ENCODE data around the gene MEGF11.

The MEGF11 gene

DNA sequence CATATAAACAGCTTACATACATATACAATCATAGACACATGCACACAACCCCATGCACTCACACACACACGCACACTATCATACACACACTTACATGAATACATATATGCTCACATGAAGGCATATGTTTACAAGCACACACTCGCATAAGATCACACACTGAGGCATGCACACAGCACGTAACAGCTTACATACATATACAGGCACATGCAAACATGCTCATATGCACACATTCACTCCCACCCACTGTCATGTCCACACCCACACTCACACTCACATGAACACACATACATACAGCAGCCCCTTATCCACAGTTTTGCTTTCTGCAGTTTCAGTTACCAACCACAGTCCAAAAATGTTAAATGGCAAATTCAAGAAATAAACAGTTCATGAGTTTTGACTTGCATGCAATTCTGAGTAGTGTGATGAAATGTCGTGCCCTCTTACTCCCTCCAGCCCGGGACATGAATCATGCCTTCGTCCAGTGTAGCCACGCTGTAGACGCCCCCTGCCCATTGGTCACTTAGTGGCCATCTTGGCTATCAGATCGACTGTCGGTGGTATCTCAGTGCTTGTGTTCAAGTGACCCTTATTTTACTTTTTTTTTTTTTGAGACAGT is 27.8 kb downstream of the MEGF11 start:
- no peaks in the 10 kb centered on the region for H3K9me3 ChIP-seq (ENCODE audit: insufficient read depth, low read depth, low read length)
- no peaks in the 10 kb centered on the region for H3K27me3 ChIP-seq (ENCODE audit: insufficient read depth, low read length, poor library complexity, severe bottlenecking)
- H3K4me1 ChIP-seq (ENCODE audit: insufficient read depth, low read length, poor library complexity, severe bottlenecking), result no peaks in the 10 kb centered on the region
- H3K9me2 ChIP-seq (replicated peaks; ENCODE audit: low read depth, low read length), result no peaks in the 10 kb centered on the region
- H2AFZ ChIP-seq (ENCODE audit: low read length), result no peak overlapping the region
- H4K20me1 ChIP-seq (ENCODE audit: insufficient read depth, low read length, poor library complexity, severe bottlenecking), result no peaks in the 10 kb centered on the region
- H3K9ac ChIP-seq (ENCODE audit: low read depth, low read length, poor library complexity, severe bottlenecking), result no peak overlapping the region
- no peak overlapping the region for H3K4me2 ChIP-seq (ENCODE audit: low read depth, low read length, poor library complexity, severe bottlenecking)
- no peak overlapping the region for H3K4me3 ChIP-seq (ENCODE audit: low read length, poor library complexity, severe bottlenecking)
- no peak for TF ChIP-seq EZH2phosphoT487 (IDR thresholded peaks at IDR 0.05; ENCODE audit: borderline replicate concordance)
- no peak for TF ChIP-seq CTCF (conservative IDR thresholded peaks at IDR 0.05; ENCODE audit: low read length)
- no peaks in the 10 kb centered on the region for H3K79me2 ChIP-seq (ENCODE audit: insufficient read depth, low read length)
- H3F3A ChIP-seq (ENCODE audit: low read depth), result no peaks in the 10 kb centered on the region
- no peaks in the 10 kb centered on the region for H3K36me3 ChIP-seq (ENCODE audit: insufficient read depth, low read length)

GRCh38 chr15:66224946-66225345 is 28.6 kb downstream of the MEGF11 start:
- Histone ChIP-seq H3F3A (ENCODE audit: low read depth) (no peaks in the 10 kb centered on the region), H3K9ac (ENCODE audit: low read depth, low read length, poor library complexity, severe bottlenecking) (no peak overlapping the region), H3K4me3 (ENCODE audit: low read length, poor library complexity, severe bottlenecking) (no peak overlapping the region), H3K9me3 (ENCODE audit: insufficient read depth, low read depth, low read length) (no peaks in the 10 kb centered on the region), H3K4me1 (ENCODE audit: insufficient read depth, low read length, poor library complexity, severe bottlenecking) (no peaks in the 10 kb centered on the region), H2AFZ (ENCODE audit: low read length) (no peak overlapping the region), H3K9me2 (replicated peaks; ENCODE audit: low read depth, low read length) (no peaks in the 10 kb centered on the region), H3K27me3 (ENCODE audit: insufficient read depth, low read length, poor library complexity, severe bottlenecking) (no peaks in the 10 kb centered on the region), H4K20me1 (ENCODE audit: insufficient read depth, low read length, poor library complexity, severe bottlenecking) (no peaks in the 10 kb centered on the region), H3K79me2 (ENCODE audit: insufficient read depth, low read length) (no peaks in the 10 kb centered on the region), H3K4me2 (ENCODE audit: low read depth, low read length, poor library complexity, severe bottlenecking) (no peak overlapping the region), H3K36me3 (ENCODE audit: insufficient read depth, low read length) (no peaks in the 10 kb centered on the region)
- TF ChIP-seq CTCF (conservative IDR thresholded peaks at IDR 0.05; ENCODE audit: low read length) (no peak), EZH2phosphoT487 (IDR thresholded peaks at IDR 0.05; ENCODE audit: borderline replicate concordance) (no peak)

GRCh38 chr15:66222273-66223198 is 31.0 kb downstream of the MEGF11 start:
- H3K36me3 ChIP-seq (ENCODE audit: insufficient read depth, low read length), result no peaks in the 10 kb centered on the region
- H3K9ac ChIP-seq (ENCODE audit: low read depth, low read length, poor library complexity, severe bottlenecking), result no peak overlapping the region
- H3K9me2 ChIP-seq (replicated peaks; ENCODE audit: low read depth, low read length), result no peaks in the 10 kb centered on the region
- no peaks in the 10 kb centered on the region for H3K27me3 ChIP-seq (ENCODE audit: insufficient read depth, low read length, poor library complexity, severe bottlenecking)
- no peaks in the 10 kb centered on the region for H3K79me2 ChIP-seq (ENCODE audit: insufficient read depth, low read length)
- H3K9me3 ChIP-seq (ENCODE audit: insufficient read depth, low read depth, low read length), result no peaks in the 10 kb centered on the region
- H3F3A ChIP-seq (ENCODE audit: low read depth), result no peaks in the 10 kb centered on the region
- H3K4me1 ChIP-seq (ENCODE audit: insufficient read depth, low read length, poor library complexity, severe bottlenecking), result no peaks in the 10 kb centered on the region
- H4K20me1 ChIP-seq (ENCODE audit: insufficient read depth, low read length, poor library complexity, severe bottlenecking), result no peaks in the 10 kb centered on the region
- TF ChIP-seq EZH2phosphoT487 (IDR thresholded peaks at IDR 0.05; ENCODE audit: borderline replicate concordance), result no peak
- TF ChIP-seq CTCF (conservative IDR thresholded peaks at IDR 0.05; ENCODE audit: low read length), result no peak
- no peak overlapping the region for H3K4me2 ChIP-seq (ENCODE audit: low read depth, low read length, poor library complexity, severe bottlenecking)
- no peak overlapping the region for H3K4me3 ChIP-seq (ENCODE audit: low read length, poor library complexity, severe bottlenecking)
- no peak overlapping the region for H2AFZ ChIP-seq (ENCODE audit: low read length)
